GM21390 (cell line): ENCODE measurements around the gene C1orf50.
"Not testable (repeated sequence)": the region's sequence is repeated elsewhere in the genome, so short reads cannot be mapped to it uniquely, and the experiment has no call there.

Experiments used
- ATAC-seq: cut with Tn5 transposase; IDR thresholded peaks from one replicate; pipeline ENCODE4 v1.9.1; 2021; ENCODE audit not compliant: unreplicated experiment

Gene C1orf50

DNA sequence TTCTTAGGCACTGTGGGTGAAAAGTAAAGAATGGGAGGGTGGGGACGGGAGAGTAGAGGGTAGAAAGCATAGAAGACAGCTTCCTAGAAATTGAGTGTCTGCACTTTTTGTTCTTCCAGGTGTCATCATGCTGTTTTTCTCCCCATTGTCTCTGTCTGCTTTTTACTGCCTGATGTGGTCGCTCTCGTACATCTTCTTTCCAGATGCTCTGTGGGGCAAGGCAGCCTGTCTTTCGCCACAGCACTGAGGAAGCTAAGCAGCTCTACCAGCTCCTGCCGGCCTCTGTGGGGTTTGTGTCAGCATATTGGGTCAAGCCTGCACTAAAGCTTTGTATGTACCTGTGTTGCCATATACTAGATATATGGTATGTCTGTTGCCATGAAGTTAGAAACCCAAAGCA lies 30.9 kb downstream of the C1orf50 start:
- ATAC-seq = no peak

DNA sequence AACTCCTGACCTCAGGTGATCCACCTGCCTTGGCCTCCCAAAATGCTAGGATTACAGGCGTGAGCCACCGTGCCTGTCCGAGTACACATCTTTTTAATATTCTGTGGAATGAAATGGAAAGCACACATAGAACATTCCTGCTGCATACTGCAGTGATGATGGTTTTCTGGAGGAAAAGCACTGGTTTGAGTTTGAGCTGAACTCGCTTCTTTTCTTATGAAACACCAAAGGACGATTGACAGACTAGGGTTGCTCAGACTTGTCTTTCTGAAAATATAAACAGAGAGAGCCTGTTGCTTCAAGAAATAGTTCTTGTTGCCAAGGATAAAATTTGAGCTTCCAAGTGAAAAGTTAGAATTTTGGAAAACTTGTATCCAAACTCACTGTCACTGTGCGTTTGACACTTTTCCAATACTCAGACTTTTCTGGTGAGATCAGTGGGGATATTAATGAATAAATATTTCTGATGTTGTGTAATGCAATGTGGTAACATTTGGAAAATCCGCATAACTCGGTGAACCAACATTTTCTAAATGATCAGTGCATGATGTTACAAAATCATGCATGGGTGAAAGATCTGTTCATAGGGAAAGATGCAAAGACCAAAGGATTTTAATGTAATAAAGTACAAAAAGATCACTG lies 34.9 kb downstream of the C1orf50 start:
- ATAC-seq = no peak

DNA sequence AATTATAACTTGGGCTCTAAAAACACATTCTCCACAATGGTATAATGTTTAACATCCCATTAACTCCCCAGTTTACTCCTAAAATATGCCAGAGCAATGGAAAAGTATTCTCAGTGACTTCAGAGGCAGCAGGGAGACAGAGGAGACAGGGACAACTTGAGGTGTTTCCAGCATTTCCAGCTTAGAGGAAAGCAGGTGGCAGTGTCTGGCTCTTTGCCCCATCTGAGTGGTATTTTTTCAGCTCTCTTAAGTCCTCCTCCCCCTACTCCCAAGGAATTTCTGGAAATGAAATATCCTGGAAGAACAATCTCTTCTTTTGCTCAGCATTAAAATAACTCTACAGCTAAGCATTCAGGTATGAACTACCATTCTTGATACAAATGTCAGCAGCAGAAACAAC lies 39.1 kb downstream of the C1orf50 start:
- ATAC-seq = no peak

GRCh38 chr1:42806593-42806992 lies 39.5 kb downstream of the C1orf50 start:
- no peak for ATAC-seq

DNA sequence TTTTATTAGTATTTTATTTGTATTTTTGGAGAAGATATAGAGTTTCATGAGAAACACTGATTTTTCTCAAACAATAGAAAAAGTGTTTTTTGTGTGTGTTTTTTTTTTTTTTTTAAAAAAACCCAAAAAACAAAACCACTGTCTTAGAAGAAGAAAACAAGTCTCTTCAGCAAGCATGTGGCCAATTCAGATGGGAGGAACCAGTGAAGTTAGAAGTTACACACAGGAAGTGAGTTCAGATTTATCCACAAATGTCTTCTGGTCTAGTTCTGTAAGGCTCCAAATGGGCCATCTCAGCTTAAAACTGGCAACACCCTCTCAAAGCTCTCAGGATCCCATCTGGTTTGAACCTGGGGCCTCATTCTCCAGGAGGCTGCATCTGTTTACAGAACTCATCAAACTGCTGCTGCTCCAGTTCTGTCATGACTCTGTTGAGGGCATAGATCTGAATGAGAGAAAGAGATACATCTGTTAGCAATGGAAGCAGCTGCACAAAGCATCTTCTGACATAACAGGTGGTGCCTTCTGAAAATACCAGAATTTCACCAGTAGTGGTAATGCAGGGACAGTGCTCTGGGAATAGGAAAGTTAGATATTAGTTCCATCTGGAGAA lies 40.1 kb downstream of the C1orf50 start:
- ATAC-seq = no peak

DNA sequence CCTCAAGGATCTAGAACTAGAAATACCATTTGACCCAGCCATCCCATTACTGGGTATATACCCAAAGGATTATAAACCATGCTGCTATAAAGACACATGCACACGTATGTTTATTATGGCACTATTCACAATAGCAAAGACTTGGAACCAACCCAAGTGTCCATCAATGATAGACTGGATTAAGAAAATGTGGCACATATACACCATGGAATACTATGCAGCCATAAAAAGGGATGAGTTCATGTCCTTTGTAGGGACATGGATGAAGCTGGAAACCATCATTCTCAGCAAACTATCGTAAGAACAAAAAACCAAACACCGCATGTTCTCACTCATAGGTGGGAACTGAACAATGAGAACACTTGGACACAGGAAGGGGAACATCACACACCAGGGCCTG lies 47.8 kb downstream of the C1orf50 start:
- not testable (repeated sequence) for ATAC-seq

GRCh38 chr1:42815941-42816584 lies 49.0 kb downstream of the C1orf50 start:
- no peak for ATAC-seq

DNA sequence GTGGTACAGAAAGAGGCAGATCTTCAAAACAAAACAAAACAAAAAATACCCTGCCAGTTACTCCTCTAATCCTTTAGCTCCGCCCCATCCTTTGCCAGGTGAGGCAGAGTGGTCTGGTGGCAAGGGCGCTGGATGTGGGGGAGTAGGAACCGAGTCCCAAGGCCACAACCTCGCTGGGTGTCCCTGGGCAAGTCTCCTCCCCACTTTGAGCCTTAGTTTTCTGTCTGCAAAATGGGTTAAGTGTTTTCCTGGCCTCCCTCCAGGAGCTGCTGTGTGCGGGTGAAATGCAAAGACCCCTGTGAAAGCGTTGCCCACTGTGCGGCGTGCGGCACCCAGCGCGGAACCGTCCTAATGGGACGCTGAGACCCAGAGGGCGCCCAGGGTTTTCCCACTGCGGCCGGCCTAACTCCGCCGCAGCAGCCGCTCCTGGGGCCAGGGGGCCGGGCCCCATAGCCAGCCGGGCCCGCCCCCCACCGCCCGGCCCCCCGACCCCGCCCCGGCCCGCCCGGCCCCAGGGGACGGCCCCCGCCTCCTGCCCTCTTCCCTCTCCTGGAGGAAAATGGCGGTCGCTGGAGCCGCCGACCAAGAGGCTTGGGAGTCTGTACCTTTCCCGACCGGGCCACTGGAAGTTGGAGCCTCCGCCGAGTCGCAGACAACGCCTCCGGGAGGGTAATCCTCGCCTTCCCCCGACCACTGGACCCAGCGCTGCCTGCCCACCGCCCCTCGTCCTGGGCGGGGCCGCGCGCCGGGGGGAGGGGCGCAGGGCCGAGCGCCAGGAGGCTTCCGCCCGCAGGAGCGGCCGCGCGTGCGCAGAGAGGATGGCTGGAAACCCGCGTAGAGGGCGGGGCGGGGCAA lies 49.8 kb downstream of the C1orf50 start, which contains the start of the genes ERMAP and SVBP:
TSS of gene ERMAP (plus strand) at position 538 of the 855 bp plus-strand sequence. CDS start 13,327 bp downstream, outside the sequence.
TSS of gene SVBP (minus strand) at position 813 of the 855 bp plus-strand sequence. CDS start 853 bp downstream, outside the sequence.
- peak; percentile 75 for ATAC-seq

DNA sequence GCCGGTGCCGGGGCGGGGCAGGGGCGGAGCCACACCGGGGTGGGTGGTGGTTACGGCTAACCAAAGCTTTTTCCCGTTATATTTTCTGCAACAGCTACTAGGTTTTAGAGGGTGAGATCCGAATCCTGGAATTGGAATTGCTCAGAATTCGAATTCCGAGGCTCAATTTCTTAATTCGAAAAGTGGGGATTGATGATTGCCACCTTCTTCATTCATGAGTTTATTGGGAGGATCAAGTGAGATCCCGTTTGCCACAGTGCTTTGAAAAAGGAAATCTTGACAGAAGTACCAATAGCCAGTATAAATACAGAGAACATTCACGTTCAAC lies 50.4 kb downstream of the C1orf50 start:
- no peak for ATAC-seq

DNA sequence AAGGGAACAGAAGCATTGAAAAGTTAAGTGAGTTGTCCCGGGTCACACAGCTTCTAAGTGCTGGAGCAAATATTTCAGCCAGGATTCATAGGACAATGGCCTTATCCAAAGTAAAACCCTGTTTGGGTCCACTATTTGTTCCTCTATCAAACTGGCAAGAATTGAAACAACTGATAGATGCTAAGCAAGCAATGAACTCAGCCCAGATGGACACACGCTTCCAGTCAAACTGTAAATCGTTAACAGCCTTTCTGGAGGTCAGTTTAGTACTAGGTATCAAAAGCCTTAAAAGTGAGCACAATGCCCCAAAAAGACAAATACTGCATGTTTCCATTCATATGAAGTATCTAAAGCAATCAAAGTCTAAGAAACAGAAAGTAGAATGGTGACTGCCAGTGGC lies 50.9 kb downstream of the C1orf50 start:
- no peak for ATAC-seq

- no peak for ATAC-seq
Measured at GRCh38 chr1:42820813-42821212, 53.8 kb downstream of the C1orf50 start.

DNA sequence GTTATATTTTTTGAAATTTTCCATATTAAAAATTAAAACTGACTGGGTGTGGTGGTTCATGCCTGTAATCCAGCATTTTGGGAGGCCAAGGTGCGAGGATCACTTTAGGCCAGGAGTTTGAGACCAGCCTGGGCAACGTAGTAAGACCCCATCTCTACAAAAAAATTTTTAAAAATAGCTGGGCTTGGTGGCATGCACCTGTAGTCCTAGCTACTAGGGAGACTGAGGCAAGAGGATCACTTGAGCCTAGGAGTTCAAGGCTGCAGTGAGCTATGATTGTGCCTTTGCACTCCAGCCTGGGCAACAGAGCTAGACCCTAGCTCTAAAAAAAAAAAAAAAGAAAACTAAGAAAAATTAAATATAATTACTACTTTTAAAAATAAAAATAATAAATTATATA lies 54.6 kb downstream of the C1orf50 start:
- ATAC-seq = no peak

DNA sequence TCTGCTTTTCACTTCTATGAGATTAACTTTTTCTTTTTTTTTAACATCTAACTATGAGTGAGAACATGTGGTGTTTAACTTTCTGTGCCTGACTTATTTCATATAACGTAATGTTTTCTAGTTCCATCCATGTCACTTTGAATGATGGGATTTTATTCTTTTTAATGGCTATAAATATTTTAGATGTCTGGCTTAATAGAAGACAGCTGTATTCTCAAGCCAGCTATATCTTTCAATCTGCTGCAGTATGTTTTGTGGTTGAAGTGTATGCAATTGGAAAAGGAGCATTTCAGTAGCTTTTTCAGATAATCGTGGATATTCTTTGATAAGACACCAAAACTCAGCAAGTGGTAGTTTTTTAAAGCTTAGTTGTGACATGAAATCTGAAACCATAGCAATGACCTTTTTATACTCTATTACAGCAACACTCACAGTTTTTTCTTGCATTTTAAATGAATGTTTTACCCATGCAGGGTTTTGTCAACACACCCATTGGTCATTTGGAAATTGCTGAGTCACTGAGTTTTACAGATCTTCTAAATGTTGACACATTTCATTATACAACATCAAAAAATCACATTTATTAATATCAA lies 55.8 kb downstream of the C1orf50 start:
- no peak for ATAC-seq

DNA sequence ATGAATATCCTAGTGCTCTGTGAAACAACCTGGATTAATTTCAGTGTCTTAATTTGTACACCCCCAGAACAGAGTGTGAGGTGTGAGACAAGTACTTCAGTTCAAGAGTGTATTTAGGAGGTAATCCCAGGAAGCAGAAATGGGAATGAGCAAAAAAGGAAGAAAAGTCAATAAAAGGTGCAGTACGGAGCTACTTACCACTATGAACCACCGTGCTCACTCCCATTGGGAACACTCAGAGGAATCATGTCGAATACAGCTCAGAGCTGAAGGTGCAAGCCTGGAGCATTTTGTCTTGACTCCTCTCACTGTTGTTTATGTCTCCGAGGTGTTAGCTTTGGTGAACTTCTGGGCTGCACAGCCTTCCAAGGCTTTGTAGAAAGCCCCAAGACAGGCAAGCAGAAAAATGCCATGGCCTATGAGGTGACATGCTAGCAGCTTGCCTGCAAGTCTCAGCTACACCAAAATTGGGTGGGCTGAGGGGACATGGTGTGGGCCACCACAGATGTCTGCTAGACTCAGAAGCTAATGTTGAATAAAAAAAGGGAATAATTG lies 57.5 kb downstream of the C1orf50 start:
- no peak for ATAC-seq

DNA sequence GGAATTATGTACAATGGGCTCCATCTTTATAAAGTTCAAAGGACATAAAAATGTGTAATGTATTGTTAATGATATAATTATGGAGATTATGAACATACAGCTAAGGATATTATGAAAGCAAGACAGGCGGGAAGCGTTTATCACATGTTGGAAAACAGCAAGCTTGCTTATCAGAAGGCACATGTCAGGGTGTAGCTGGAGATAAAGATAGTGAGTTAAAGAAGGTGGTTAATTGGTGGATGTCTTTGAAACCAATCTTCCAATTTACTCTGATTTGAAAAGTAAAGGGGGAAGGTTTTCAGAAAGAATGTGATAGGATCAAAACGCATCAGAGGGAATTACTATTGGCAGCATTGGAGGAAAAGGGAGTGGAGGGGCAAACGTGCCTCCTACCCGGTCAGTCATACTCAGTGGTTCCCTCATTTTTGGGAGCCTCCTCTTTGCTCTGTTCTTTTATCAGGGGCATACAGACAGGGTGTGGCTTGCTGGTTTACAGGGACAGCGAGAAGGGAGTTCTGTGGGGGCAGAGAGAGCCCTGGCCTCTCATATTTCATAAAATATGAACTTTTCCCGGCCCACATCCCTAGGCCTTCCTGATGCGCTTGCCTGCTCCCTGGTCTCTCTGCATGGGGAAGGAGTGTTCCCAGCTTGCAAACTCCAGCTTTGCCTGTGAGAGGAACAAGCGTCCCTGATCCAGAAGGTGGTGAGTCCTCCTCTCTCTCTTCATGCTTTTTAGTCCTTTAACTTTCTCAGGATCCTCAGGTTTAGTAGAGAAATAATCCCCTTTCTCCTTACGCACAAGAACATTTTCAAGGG lies 58.2 kb downstream of the C1orf50 start:
- no peak for ATAC-seq
